ENCODE results near the gene SH3BP2. TPM values are rescaled to one million over a fixed set of nuclear protein-coding genes. Genes with fewer than 3 reads are reported as not detected.

The SH3BP2 gene
- total and polyA plus RNA-seq, 10 of the 15 experiments (the other 5 are each of a cell fraction or from before 2014, with no cell fraction given), result 1.1 to 61.8 (median 23.9) TPM

GRCh38 chr4:2745981-2746806, 46.7 kb upstream of the SH3BP2 start (continued):
- no peak for TF ChIP-seq BCLAF1 (IDR thresholded peaks at IDR 0.05)
- TF ChIP-seq TCF7 (IDR thresholded peaks at IDR 0.05; ENCODE audit: borderline replicate concordance), result no peak; the same call in 1 of the 2 replicates
- TF ChIP-seq CEBPZ (IDR thresholded peaks at IDR 0.05; ENCODE audit: low read depth, low read length), result no peak
- peak; percentile 98 for TF ChIP-seq ZBED1 (IDR thresholded peaks at IDR 0.05; ENCODE audit: borderline replicate concordance)
- no peak for TF ChIP-seq BRCA1 (IDR thresholded peaks at IDR 0.05; ENCODE audit: low read depth, low read length)
- no peak for TF ChIP-seq ZBTB11 (CRISPR knock-in tag; IDR thresholded peaks at IDR 0.05)
- TF ChIP-seq CHD4 (IDR thresholded peaks at IDR 0.05), result no peak
- TF ChIP-seq GATAD2B (conservative IDR thresholded peaks at IDR 0.05; ENCODE audit: low read depth), result peak; percentile 90
- peak; percentile 20 for TF ChIP-seq PBX3 (IDR thresholded peaks at IDR 0.05; ENCODE audit: insufficient replicate concordance, low read depth, low read length)
- peak; percentile 91 for TF ChIP-seq CHD2 (IDR thresholded peaks at IDR 0.05; ENCODE audit: borderline replicate concordance, low read depth, low read length)
- TF ChIP-seq YY1 (IDR thresholded peaks at IDR 0.05; ENCODE audit: low read depth, low read length), result peak; percentile 70
- no peak for TF ChIP-seq ATF3 (IDR thresholded peaks at IDR 0.05; ENCODE audit: borderline replicate concordance, extremely low read depth, low read depth, low read length)
- TF ChIP-seq TAF1 (IDR thresholded peaks at IDR 0.05; ENCODE audit: borderline replicate concordance, low read depth, low read length), result peak; percentile 59; the same call in 1 of the 2 replicates
- TF ChIP-seq CBX5 (IDR thresholded peaks at IDR 0.05; ENCODE audit: low read depth), result peak; percentile 88; the same call in 1 of the 2 replicates
- peak; percentile 99 for TF ChIP-seq JUNB (IDR thresholded peaks at IDR 0.05)
- peak; percentile 99 for TF ChIP-seq EED (IDR thresholded peaks at IDR 0.05; ENCODE audit: low read depth)
- peak; percentile 58; the same call in 1 of the 2 replicates for TF ChIP-seq POLR2A (IDR thresholded peaks at IDR 0.05; ENCODE audit: low read depth, low read length)
- TF ChIP-seq WRNIP1 (IDR thresholded peaks at IDR 0.05; ENCODE audit: borderline replicate concordance, low read depth, low read length), result 0 out of 2 replicates have a peak, but pooled peaks have one; percentile 83
